Parathyroid adenoma (tissue), 2 donors: ENCODE results near the gene KIF5A.

Experiments used
- H2AFZ ChIP-seq: fragments of 300-600 bp; sonication (generic); one replicate; pipeline ENCODE4 v1.7.0; 2017; ENCODE audit warnings: antibody characterized with exemption, mild to moderate bottlenecking
- H3K27ac ChIP-seq: fragments of 300-600 bp; sonication (generic); one replicate; pipeline ENCODE4 v1.7.0; 2017
- H3K27me3 ChIP-seq: fragments of 300-600 bp; sonication (generic); one replicate; pipeline ENCODE4 v1.7.0; 2017; ENCODE audit warnings: low read length; ENCODE audit not compliant: control insufficient read depth, insufficient read depth
- H3K36me3 ChIP-seq: fragments of 300-600 bp; sonication (generic); one replicate; pipeline ENCODE4 v1.7.0; 2017; ENCODE audit warnings: low read length; ENCODE audit not compliant: control insufficient read depth, insufficient read depth
- H3K4me1 ChIP-seq: fragments of 300-600 bp; sonication (generic); one replicate; pipeline ENCODE4 v1.7.0; 2017; ENCODE audit warnings: control low read depth
- H3K4me2 ChIP-seq: fragments of 300-600 bp; sonication (generic); one replicate; pipeline ENCODE4 v1.7.0; 2017; ENCODE audit warnings: low read length
- H3K4me3 ChIP-seq: fragments of 300-600 bp; sonication (generic); one replicate; pipeline ENCODE4 v1.7.0; 2017; ENCODE audit warnings: low read depth, low read length
- H3K79me2 ChIP-seq: fragments of 300-600 bp; sonication (generic); one replicate; pipeline ENCODE4 v1.7.0; 2017; ENCODE audit warnings: control low read depth
- H3K9ac ChIP-seq: fragments of 300-600 bp; sonication (generic); one replicate; pipeline ENCODE4 v1.7.0; 2017; ENCODE audit warnings: mild to moderate bottlenecking
- H3K9me3 ChIP-seq: fragments of 300-600 bp; sonication (generic); one replicate; pipeline ENCODE4 v1.7.0; 2017; ENCODE audit warnings: low read length; ENCODE audit not compliant: control insufficient read depth
- TF ChIP-seq, protein P1 (sequence below): fragments of 300-600 bp; sonication (generic); IDR thresholded peaks from one replicate; pipeline ENCODE4 v1.7.0; 2017; ENCODE audit warnings: antibody characterized with exemption, mild to moderate bottlenecking
- donor health status: primary hyperparathyroidism.

KIF5A gene

DNA sequence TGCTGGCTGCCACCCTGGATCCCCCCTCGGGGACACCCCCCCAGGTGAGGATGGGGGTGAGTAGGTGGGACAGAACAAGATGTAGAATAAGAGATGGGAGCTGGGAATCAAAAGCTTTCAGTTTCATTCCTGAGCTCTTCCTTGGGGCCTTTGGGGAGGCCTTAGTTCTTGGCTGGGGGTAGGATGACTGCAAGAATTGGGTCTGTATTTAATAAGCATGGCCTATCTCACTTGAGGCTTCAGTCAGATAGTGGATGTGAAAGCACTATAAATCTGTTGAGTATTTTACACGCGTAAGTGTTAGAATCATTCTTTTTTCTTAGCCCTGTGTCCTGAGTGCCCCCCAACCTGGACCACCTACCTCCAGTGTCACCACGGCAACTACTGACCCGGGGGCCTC, 22.7 kb upstream of the KIF5A start:
- Histone ChIP-seq H3K4me3 (no peak overlapping the region), H3K9me3 (no peaks in the 10 kb centered on the region), H2AFZ (no peak overlapping the region), H3K79me2 (peaks cover 3% of the 10 kb centered on the region), H3K4me1 (peaks cover 14% of the 10 kb centered on the region), H3K27me3 (no peaks in the 10 kb centered on the region), H3K9ac (no peak overlapping the region), H3K4me2 (no peak overlapping the region), H3K27ac (no peak overlapping the region), H3K36me3 (no peaks in the 10 kb centered on the region)
- TF ChIP-seq, protein P1, sequence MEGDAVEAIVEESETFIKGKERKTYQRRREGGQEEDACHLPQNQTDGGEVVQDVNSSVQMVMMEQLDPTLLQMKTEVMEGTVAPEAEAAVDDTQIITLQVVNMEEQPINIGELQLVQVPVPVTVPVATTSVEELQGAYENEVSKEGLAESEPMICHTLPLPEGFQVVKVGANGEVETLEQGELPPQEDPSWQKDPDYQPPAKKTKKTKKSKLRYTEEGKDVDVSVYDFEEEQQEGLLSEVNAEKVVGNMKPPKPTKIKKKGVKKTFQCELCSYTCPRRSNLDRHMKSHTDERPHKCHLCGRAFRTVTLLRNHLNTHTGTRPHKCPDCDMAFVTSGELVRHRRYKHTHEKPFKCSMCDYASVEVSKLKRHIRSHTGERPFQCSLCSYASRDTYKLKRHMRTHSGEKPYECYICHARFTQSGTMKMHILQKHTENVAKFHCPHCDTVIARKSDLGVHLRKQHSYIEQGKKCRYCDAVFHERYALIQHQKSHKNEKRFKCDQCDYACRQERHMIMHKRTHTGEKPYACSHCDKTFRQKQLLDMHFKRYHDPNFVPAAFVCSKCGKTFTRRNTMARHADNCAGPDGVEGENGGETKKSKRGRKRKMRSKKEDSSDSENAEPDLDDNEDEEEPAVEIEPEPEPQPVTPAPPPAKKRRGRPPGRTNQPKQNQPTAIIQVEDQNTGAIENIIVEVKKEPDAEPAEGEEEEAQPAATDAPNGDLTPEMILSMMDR = no peak

DNA sequence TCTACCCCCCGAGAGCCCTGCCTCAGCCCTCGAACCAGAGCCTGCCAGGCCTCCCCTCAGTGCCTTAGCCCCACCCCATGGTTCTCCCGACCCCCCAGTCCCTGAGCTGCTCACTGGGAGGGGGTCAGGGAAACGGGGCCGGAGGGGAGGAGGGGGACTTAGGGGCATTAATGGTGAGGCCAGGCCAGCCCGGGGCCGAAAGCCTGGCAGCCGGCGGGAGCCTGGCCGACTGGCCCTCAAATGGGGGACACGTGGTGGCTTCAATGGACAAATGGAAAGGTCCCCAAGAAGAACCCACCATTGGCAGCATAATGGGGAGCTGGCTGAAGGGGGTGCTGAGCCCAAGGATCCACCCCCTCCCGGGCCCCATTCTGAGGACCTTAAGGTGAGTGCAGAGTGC, 21.7 kb upstream of the KIF5A start:
- no peak overlapping the region for H2AFZ ChIP-seq
- no peak overlapping the region for H3K4me2 ChIP-seq
- no peaks in the 10 kb centered on the region for H3K36me3 ChIP-seq
- no peaks in the 10 kb centered on the region for H3K9me3 ChIP-seq
- no peak overlapping the region for H3K4me3 ChIP-seq
- H3K27me3 ChIP-seq = no peaks in the 10 kb centered on the region
- no peak overlapping the region for H3K9ac ChIP-seq
- TF ChIP-seq, protein P1 = no peak
- no peak overlapping the region for H3K27ac ChIP-seq
- peaks cover 14% of the 10 kb centered on the region for H3K4me1 ChIP-seq
- H3K79me2 ChIP-seq = peaks cover 3% of the 10 kb centered on the region

GRCh38 chr12:57528831-57529555, 20.9 kb upstream of the KIF5A start:
- Histone ChIP-seq H3K4me2 (no peak overlapping the region), H3K9ac (no peak overlapping the region), H3K9me3 (no peaks in the 10 kb centered on the region), H3K27me3 (no peaks in the 10 kb centered on the region), H3K27ac (no peak overlapping the region), H2AFZ (no peak overlapping the region), H3K36me3 (no peaks in the 10 kb centered on the region), H3K4me1 (peaks cover 6% of the 10 kb centered on the region), H3K79me2 (peaks cover 3% of the 10 kb centered on the region), H3K4me3 (no peak overlapping the region)
- TF ChIP-seq, protein P1 = no peak

DNA sequence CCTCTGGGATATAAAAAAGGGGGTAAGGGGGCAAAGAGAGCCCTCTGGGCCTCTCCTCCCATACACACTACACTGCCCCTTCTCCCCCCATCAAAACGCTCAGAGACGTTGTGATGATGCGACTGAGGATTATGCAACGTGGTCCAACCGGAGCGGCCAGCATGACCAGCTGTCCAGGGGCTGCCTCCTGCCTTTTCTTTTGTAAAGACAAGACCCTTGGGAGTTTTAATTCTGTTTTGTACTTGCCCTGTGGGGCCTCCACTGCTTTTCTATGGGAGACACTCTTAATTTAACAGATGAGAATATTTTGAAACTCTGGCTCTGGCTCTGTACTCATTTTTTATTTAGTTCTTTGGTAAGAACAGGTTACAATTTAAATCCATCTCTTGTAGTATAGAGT, 20.0 kb upstream of the KIF5A start:
- Histone ChIP-seq H2AFZ (no peak overlapping the region), H3K79me2 (no peaks in the 10 kb centered on the region), H3K36me3 (no peaks in the 10 kb centered on the region), H3K4me2 (no peak overlapping the region), H3K9ac (no peak overlapping the region), H3K4me1 (no peaks in the 10 kb centered on the region), H3K9me3 (no peaks in the 10 kb centered on the region), H3K4me3 (no peak overlapping the region), H3K27me3 (no peaks in the 10 kb centered on the region), H3K27ac (no peak overlapping the region)
- TF ChIP-seq, protein P1 = no peak
